ENCODE results near the gene C6orf89.

C6orf89 gene

DNA sequence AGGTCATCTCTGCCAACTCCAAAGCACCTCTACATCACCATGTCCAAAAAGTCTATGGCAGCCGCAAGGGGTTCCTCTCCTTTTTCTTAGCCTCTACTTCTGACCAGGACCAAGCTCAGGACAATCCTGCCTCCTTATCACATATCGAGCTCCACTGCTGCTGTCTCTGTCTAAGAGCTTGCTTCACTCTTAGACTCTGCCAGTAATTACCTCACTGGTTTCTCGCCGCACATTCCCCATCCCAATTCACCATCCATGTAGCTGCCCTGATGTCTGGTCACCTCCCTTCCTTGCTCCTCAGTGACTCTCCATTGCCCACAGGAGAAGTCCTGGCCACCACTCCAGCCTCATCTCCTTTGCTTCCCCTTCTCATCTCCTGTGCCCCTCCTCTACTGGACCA, 44.7 kb downstream of the C6orf89 start:
- H4K20me1 ChIP-seq (ENCODE audit: insufficient read depth, low read length): no peaks in the 10 kb centered on the region
- no peaks in the 10 kb centered on the region for H3K4me1 ChIP-seq (ENCODE audit: insufficient read depth, low read length, severe bottlenecking)
- H2AFZ ChIP-seq (ENCODE audit: low read length): no peak overlapping the region
- H3K9ac ChIP-seq (ENCODE audit: low read length): no peak overlapping the region
- peaks cover 2% of the 10 kb centered on the region; the same call in 1 of the 2 replicates for H3K36me3 ChIP-seq (ENCODE audit: insufficient read depth, low read length)
- no peaks in the 10 kb centered on the region for H3K9me2 ChIP-seq (ENCODE audit: low read depth, low read length)
- no peaks in the 10 kb centered on the region for H3F3A ChIP-seq (ENCODE audit: insufficient read depth, low read length)
- no peak overlapping the region for H3K4me2 ChIP-seq (ENCODE audit: low read length)
- H3K9me3 ChIP-seq (ENCODE audit: low read length): no peaks in the 10 kb centered on the region
- H3K27me3 ChIP-seq (ENCODE audit: insufficient read depth, low read length): no peaks in the 10 kb centered on the region
- H3K4me3 ChIP-seq (ENCODE audit: low read depth, low read length, poor library complexity, severe bottlenecking): no peak overlapping the region
- TF ChIP-seq, protein P1, sequence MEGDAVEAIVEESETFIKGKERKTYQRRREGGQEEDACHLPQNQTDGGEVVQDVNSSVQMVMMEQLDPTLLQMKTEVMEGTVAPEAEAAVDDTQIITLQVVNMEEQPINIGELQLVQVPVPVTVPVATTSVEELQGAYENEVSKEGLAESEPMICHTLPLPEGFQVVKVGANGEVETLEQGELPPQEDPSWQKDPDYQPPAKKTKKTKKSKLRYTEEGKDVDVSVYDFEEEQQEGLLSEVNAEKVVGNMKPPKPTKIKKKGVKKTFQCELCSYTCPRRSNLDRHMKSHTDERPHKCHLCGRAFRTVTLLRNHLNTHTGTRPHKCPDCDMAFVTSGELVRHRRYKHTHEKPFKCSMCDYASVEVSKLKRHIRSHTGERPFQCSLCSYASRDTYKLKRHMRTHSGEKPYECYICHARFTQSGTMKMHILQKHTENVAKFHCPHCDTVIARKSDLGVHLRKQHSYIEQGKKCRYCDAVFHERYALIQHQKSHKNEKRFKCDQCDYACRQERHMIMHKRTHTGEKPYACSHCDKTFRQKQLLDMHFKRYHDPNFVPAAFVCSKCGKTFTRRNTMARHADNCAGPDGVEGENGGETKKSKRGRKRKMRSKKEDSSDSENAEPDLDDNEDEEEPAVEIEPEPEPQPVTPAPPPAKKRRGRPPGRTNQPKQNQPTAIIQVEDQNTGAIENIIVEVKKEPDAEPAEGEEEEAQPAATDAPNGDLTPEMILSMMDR (IDR thresholded peaks at IDR 0.05; ENCODE audit: low read length): no peak
- H3K27ac ChIP-seq (ENCODE audit: low read depth, low read length, poor library complexity, severe bottlenecking): no peak overlapping the region
- H3K79me2 ChIP-seq (ENCODE audit: insufficient read depth, low read length): no peaks in the 10 kb centered on the region

DNA sequence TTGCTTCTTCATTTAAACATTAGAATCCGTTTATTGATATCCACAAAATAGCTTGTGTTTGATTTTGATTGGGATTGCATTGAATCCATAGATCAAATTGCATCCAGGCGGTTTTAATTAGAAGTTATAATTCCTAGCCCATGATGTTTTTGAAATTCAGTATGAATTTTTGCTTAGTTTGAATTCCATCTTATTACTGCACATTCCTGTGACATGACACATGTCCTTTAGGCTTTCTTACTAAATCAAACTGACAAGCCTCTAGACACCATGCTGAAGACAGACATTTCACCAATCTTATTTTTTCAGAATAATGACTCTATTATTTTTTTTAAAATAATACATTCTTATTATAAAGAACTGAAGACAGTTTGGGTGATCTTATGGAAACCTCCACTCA, 47.4 kb downstream of the C6orf89 start:
- H3K27me3 ChIP-seq (ENCODE audit: insufficient read depth, low read length): no peaks in the 10 kb centered on the region
- H3K27ac ChIP-seq (ENCODE audit: low read depth, low read length, poor library complexity, severe bottlenecking): no peak overlapping the region
- H3K36me3 ChIP-seq (ENCODE audit: insufficient read depth, low read length): no peaks in the 10 kb centered on the region
- no peaks in the 10 kb centered on the region for H4K20me1 ChIP-seq (ENCODE audit: insufficient read depth, low read length)
- no peaks in the 10 kb centered on the region for H3F3A ChIP-seq (ENCODE audit: insufficient read depth, low read length)
- H3K9me2 ChIP-seq (ENCODE audit: low read depth, low read length): no peaks in the 10 kb centered on the region
- no peak overlapping the region for H3K4me3 ChIP-seq (ENCODE audit: low read depth, low read length, poor library complexity, severe bottlenecking)
- H3K79me2 ChIP-seq (ENCODE audit: insufficient read depth, low read length): no peaks in the 10 kb centered on the region
- H3K4me1 ChIP-seq (ENCODE audit: insufficient read depth, low read length, severe bottlenecking): no peaks in the 10 kb centered on the region
- H3K9me3 ChIP-seq (ENCODE audit: low read length): no peaks in the 10 kb centered on the region
- H3K9ac ChIP-seq (ENCODE audit: low read length): no peak overlapping the region
- TF ChIP-seq, protein P1 (IDR thresholded peaks at IDR 0.05; ENCODE audit: low read length): no peak
- no peak overlapping the region for H2AFZ ChIP-seq (ENCODE audit: low read length)
- H3K4me2 ChIP-seq (ENCODE audit: low read length): no peak overlapping the region

DNA sequence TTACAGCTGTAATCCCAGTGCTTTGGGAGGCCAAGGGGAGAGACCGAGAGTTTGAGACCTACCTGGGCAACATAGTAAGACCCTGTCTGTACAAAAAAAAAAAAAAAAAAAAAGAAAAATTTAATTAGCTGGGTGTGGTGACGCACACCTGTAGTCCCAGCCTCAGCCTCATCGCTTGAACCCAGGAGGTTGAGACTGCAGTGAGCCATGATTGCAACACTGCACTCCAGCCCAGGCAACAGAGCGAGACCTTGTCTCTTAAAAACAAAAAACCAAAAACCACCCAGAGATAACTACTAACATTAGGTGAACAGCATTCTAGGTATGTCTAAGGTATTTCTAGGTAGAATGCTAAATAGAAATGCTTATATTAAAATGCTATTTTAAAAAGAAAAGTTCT, 47.8 kb downstream of the C6orf89 start:
- H3K9ac ChIP-seq (ENCODE audit: low read length): no peak overlapping the region
- H3K9me3 ChIP-seq (ENCODE audit: low read length): no peaks in the 10 kb centered on the region
- no peak overlapping the region for H3K27ac ChIP-seq (ENCODE audit: low read depth, low read length, poor library complexity, severe bottlenecking)
- no peak overlapping the region for H3K4me3 ChIP-seq (ENCODE audit: low read depth, low read length, poor library complexity, severe bottlenecking)
- no peaks in the 10 kb centered on the region for H3K9me2 ChIP-seq (ENCODE audit: low read depth, low read length)
- no peaks in the 10 kb centered on the region for H4K20me1 ChIP-seq (ENCODE audit: insufficient read depth, low read length)
- H3K27me3 ChIP-seq (ENCODE audit: insufficient read depth, low read length): no peaks in the 10 kb centered on the region
- no peak overlapping the region for H3K4me2 ChIP-seq (ENCODE audit: low read length)
- no peaks in the 10 kb centered on the region for H3K36me3 ChIP-seq (ENCODE audit: insufficient read depth, low read length)
- TF ChIP-seq, protein P1 (IDR thresholded peaks at IDR 0.05; ENCODE audit: low read length): no peak
- no peaks in the 10 kb centered on the region for H3K79me2 ChIP-seq (ENCODE audit: insufficient read depth, low read length)
- no peaks in the 10 kb centered on the region for H3K4me1 ChIP-seq (ENCODE audit: insufficient read depth, low read length, severe bottlenecking)
- H2AFZ ChIP-seq (ENCODE audit: low read length): no peak overlapping the region
- H3F3A ChIP-seq (ENCODE audit: insufficient read depth, low read length): no peaks in the 10 kb centered on the region

DNA sequence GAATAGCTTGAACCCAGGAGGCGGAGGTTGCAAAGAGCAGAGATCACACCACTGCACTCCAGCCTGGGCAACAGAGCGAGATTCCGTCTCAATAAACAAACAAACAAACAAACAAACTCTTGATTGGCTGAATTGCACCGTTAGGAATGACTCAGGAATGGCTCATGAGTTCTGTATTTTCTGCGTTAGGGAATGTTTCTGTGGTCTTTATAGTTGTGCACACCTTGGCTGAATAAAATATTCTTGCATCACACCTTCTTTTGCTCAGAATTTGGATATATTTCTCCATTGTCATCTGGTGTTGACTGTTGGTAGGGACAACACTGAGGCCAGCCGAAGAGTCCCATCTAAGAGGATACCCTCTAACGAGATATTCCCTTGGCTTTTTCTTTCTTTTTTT, 49.1 kb downstream of the C6orf89 start:
- H3K9me3 ChIP-seq (ENCODE audit: low read length): no peaks in the 10 kb centered on the region
- H3K27me3 ChIP-seq (ENCODE audit: insufficient read depth, low read length): peaks cover 5% of the 10 kb centered on the region; the same call in 1 of the 2 replicates
- H3K27ac ChIP-seq (ENCODE audit: low read depth, low read length, poor library complexity, severe bottlenecking): no peak overlapping the region
- H3F3A ChIP-seq (ENCODE audit: insufficient read depth, low read length): no peaks in the 10 kb centered on the region
- H3K9ac ChIP-seq (ENCODE audit: low read length): no peak overlapping the region
- TF ChIP-seq EZH2 (IDR thresholded peaks at IDR 0.05; ENCODE audit: borderline replicate concordance, low read length): no peak
- TF ChIP-seq, protein P1 (IDR thresholded peaks at IDR 0.05; ENCODE audit: low read length): no peak
- H3K4me3 ChIP-seq (ENCODE audit: low read depth, low read length, poor library complexity, severe bottlenecking): no peak overlapping the region
- H3K4me2 ChIP-seq (ENCODE audit: low read length): no peak overlapping the region
- no peaks in the 10 kb centered on the region for H3K4me1 ChIP-seq (ENCODE audit: insufficient read depth, low read length, severe bottlenecking)
- no peaks in the 10 kb centered on the region for H3K36me3 ChIP-seq (ENCODE audit: insufficient read depth, low read length)
- H4K20me1 ChIP-seq (ENCODE audit: insufficient read depth, low read length): no peaks in the 10 kb centered on the region
- no peaks in the 10 kb centered on the region for H3K9me2 ChIP-seq (ENCODE audit: low read depth, low read length)
- H2AFZ ChIP-seq (ENCODE audit: low read length): no peak overlapping the region
- no peaks in the 10 kb centered on the region for H3K79me2 ChIP-seq (ENCODE audit: insufficient read depth, low read length)

All from OCI-LY1 (cell line).